Ovary (tissue), 9 donors: ENCODE results near the gene MAST3. TPM values are rescaled to one million over a fixed set of nuclear protein-coding genes. Genes with fewer than 3 reads are reported as not detected.

Source experiments
- DNase-seq, 5 donors: peaks; one replicate each; pipeline ENCODE4 v3.0.0-alpha.2; 2019 to 2020
- H3K27ac ChIP-seq, 2 donors: fragments of 200-600 bp; one replicate each; pipeline versions ENCODE4 v1.5.1 to v1.8.0; 2019 to 2022
- H3K27me3 ChIP-seq: fragments of 200-600 bp; one replicate; pipeline ENCODE4 v1.8.0; 2022
- H3K36me3 ChIP-seq: fragments of 200-600 bp; sonication (generic); one replicate; pipeline ENCODE4 v1.5.1; 2019
- H3K4me1 ChIP-seq: one replicate; pipeline ENCODE4 v1.8.1; 2013; ENCODE audit warnings: mild to moderate bottlenecking, moderate library complexity; ENCODE audit not compliant: insufficient read depth
- H3K4me3 ChIP-seq: fragments of 200-600 bp; sonication (generic); one replicate; pipeline ENCODE4 v1.5.1; 2017
- H3K9me3 ChIP-seq, 2 donors: fragments of 200-600 bp in 1 of 2; sonication (generic) in 1 of 2; one replicate each; pipeline versions ENCODE4 v1.5.1 to v1.8.1; 2013 to 2019; ENCODE audit warnings: mild to moderate bottlenecking in 1 of 2, moderate library complexity in 1 of 2
- EP300 ChIP-seq: sonication (generic); formaldehyde crosslinking; IDR thresholded peaks from one replicate; pipeline ENCODE4 v1.6.1; 2017; ENCODE audit warnings: antibody characterized with exemption
- POLR2A ChIP-seq: fragments of 450-650 bp; IDR thresholded peaks from one replicate; pipeline ENCODE4 v1.6.1; 2017; ENCODE audit warnings: antibody characterized with exemption, mild to moderate bottlenecking, moderate library complexity
- WGBS, 3 donors: extraction: QIAGEN DNeasy Blood & Tissue Kit in 1 of 3; methylation state at CpG; one replicate each; pipeline versions ENCODE4 v1.1.5 to v1.1.7; 2013 to 2017; 5-methylcytosine and 5-hydroxymethylcytosine counted together
- intact Hi-C, 4 donors: fragments of 100-400 bp; cut with DNase I; formaldehyde crosslinking; loops; one replicate each; pipeline versions ENCODE4 v1.11.0 to v1.15.1; 2022 to 2023
- polyA plus RNA-seq, 2 donors: library from polyadenylated mRNA; stranded (reverse); fragments of 200-250 nt in 1 of 2; fragments of 350-450 nt in 1 of 2; fragmentation: Illumina TruSeq in 1 of 2; extraction: RNeasy Lipid Tissue Mini Kit (QIAGEN cat#74804) in 1 of 2; gene quantifications; one replicate each; pipeline ENCODE4 v1.2.3, GENCODE V29; 2013 to 2014
- small RNA-seq: library from RNA; depleted of rRNA; stranded (forward); fragments of <200 nt; gene quantifications from one replicate; pipeline ENCODE3, GENCODE V24; 2016
- total RNA-seq, 7 donors: library from RNA; depleted of rRNA in 2 of 7; stranded (reverse); fragments of >200 nt in 2 of 7; fragmentation: NEBNext Ultra II Directional in 3 of 7; extraction: Animal tissue kit (Norgen Biotek cat#: 25700) in 3 of 7; gene quantifications; one replicate each; pipeline versions ENCODE4 v1.1.0 to v1.2.4, GENCODE V29; 2016 to 2023
- TF ChIP-seq, protein P1 (sequence below), 3 donors: fragments of 450-650 bp in 2 of 3; fragments of 200-600 bp in 1 of 3; IDR thresholded peaks; one replicate each; pipeline versions ENCODE4 v1.5.1 to v1.8.0; 2016 to 2022; ENCODE audit warnings: antibody characterized with exemption in 3 of 3, mild to moderate bottlenecking in 1 of 3
- donor health status: DM: no; HTN: no; CAD: no; lungs with moderate emphysema.
- donor health status: DM: no; HTN: no; CAD: no.
- donor health status: Bipolar disorder and iron deficiency.
- donor health status: DM: yes; HTN: yes; CAD: no.
- donor health status: DM: no; HTN: no; CAD: no.
- donor health status: DM: yes; HTN: yes; CAD: no.

Gene MAST3
- total and polyA plus RNA-seq, 9 donors, result 2.4 to 12.2 (median 9.9) TPM

DNA sequence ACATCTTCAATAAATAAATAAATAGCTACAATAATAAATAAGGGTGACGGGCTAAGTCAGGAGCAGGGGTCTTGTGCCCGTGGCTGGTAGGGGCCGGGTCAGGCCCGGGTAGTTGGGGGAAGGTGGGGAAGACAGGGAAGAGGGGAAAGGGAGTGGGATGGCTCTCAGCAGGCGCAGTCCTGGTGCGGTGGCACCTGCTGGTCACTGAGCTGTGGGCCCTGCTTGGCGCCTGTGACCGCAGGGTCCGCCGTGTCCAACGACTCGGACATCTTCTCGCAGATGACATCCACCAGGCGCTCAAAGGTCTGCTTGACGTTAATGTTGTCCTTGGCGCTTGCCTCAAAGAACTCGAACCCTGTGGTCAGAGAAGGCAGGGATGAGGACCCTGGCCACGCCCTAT, 99.7 kb downstream of the MAST3 start:
- no peak overlapping the region for H3K27ac ChIP-seq
- intact Hi-C loops, result loop anchor here in 2 of 4 donors (5.0 to 10.0 kb wide), 3 partner anchors 57 to 217 kb away; partner anchors contain the start of gene SSBP4 (in 1 of the 2)
- peaks cover 7% of the 10 kb centered on the region for H3K4me1 ChIP-seq
- H3K27me3 ChIP-seq, result no peaks in the 10 kb centered on the region
- no peak overlapping the region for H3K4me3 ChIP-seq
- TF ChIP-seq, protein P1, sequence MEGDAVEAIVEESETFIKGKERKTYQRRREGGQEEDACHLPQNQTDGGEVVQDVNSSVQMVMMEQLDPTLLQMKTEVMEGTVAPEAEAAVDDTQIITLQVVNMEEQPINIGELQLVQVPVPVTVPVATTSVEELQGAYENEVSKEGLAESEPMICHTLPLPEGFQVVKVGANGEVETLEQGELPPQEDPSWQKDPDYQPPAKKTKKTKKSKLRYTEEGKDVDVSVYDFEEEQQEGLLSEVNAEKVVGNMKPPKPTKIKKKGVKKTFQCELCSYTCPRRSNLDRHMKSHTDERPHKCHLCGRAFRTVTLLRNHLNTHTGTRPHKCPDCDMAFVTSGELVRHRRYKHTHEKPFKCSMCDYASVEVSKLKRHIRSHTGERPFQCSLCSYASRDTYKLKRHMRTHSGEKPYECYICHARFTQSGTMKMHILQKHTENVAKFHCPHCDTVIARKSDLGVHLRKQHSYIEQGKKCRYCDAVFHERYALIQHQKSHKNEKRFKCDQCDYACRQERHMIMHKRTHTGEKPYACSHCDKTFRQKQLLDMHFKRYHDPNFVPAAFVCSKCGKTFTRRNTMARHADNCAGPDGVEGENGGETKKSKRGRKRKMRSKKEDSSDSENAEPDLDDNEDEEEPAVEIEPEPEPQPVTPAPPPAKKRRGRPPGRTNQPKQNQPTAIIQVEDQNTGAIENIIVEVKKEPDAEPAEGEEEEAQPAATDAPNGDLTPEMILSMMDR (IDR thresholded peaks at IDR 0.05), result no peak
- TF ChIP-seq POLR2A (no peak), EP300 (no peak)
- no peak for DNase-seq
- H3K36me3 ChIP-seq, result no peaks in the 10 kb centered on the region
- no peaks in the 10 kb centered on the region for H3K9me3 ChIP-seq
- 86 to 88% (median 88%) methylated on average over 18 of the region's 18 CpGs for WGBS, 3 donors

DNA sequence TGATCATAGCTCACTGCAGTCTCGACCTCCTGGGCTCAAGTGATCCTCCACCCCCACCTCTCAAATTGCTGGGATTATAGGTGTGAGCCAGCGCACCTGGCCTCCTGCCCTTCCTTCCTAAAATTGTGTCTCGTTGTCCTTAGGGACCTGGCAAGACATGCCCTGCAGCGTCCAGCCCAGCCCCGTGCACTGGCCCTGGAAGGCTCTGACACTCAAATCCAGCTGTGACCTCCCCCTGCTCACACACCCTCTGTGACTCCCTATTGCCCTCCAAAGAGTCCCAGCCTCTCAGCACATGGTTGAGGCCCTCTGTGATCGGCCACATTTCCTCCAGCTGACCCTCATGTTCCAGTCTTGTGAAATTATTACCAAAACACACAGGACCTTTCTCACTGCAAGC, 100.4 kb downstream of the MAST3 start:
- Histone ChIP-seq H3K27me3 (no peaks in the 10 kb centered on the region), H3K27ac (no peak overlapping the region), H3K9me3 (no peaks in the 10 kb centered on the region), H3K4me3 (no peak overlapping the region), H3K4me1 (peaks cover 13% of the 10 kb centered on the region), H3K36me3 (no peaks in the 10 kb centered on the region)
- TF ChIP-seq, protein P1 (IDR thresholded peaks at IDR 0.05), result no peak
- TF ChIP-seq POLR2A, result no peak
- TF ChIP-seq EP300, result no peak
- no peak for DNase-seq
- WGBS, 3 donors, result 70 to 77% (median 75%) methylated on average over 6 of the region's 6 CpGs
- intact Hi-C loops, result loop anchor here in 2 of 4 donors (5.0 to 10.0 kb wide), 3 partner anchors 57 to 217 kb away; partner anchors contain the start of gene SSBP4 (in 1 of the 2)

DNA sequence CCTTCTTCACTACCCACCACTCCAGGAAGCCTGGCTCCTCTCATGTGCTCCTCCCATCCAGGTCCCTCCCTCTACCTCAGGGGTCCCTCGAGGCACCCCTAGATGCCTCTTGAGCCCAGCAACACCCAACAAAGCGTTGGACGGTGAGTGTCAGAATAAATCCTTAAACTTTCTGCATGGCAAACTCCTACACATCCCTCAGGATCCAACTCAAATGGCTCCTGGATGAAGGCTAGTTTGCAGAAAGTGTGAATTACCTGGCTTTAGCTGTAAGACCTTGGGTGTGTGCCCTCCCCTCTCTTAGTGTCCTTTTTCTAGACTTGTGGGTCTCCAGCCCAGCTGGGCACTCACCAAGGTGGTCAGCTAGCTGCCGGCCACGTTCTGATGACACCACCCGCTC, 100.8 kb downstream of the MAST3 start:
- peaks cover 18% of the 10 kb centered on the region for H3K4me1 ChIP-seq
- H3K36me3 ChIP-seq, result no peaks in the 10 kb centered on the region
- no peak overlapping the region for H3K27ac ChIP-seq
- whole genome bisulfite sequencing, 3 donors, result 82 to 90% (median 90%) methylated on average over 6 of the region's 6 CpGs
- H3K4me3 ChIP-seq, result no peak overlapping the region
- intact Hi-C loops, result loop anchor here in 2 of 4 donors (5.0 to 10.0 kb wide), 3 partner anchors 56 to 216 kb away; partner anchors contain the start of gene SSBP4 (in 1 of the 2)
- H3K9me3 ChIP-seq, result no peaks in the 10 kb centered on the region
- TF ChIP-seq, protein P1 (IDR thresholded peaks at IDR 0.05), result no peak
- no peak for TF ChIP-seq POLR2A
- TF ChIP-seq EP300, result no peak
- no peak for DNase-seq
- H3K27me3 ChIP-seq, result no peaks in the 10 kb centered on the region

Small RNAs within 50 kb of the gene (small RNA-seq; reads per million reads assigned to genes)
- not detected for gene IFI30

Other genes with a start within 250 kb of the MAST3 start
- gene JAK3, start 249.8 kb upstream of the MAST3 start, total RNA-seq, result 10 to 100 TPM in 6 of 7 donors, 1 to 10 TPM in 1; 7.5 to 35.5 (median 25.7) TPM
- gene JAK3, start 249.8 kb upstream of the MAST3 start, polyA plus RNA-seq, result 10 to 100 TPM in 1 of 2 donors, 1 to 10 TPM in 1; 6.6 to 12.7 TPM
- 1,000 to 10,000 TPM; 2,762 to 5,071 (median 3,195) TPM for gene RPL18A, start 237.9 kb upstream of the MAST3 start, total RNA-seq
- 1,000 to 10,000 TPM in 1 of 2 donors, 100 to 1,000 TPM in 1; 636 to 4,721 TPM for gene RPL18A, start 237.9 kb upstream of the MAST3 start, polyA plus RNA-seq
- gene SLC5A5, start 225.8 kb upstream of the MAST3 start, total RNA-seq, result under 1 TPM in 1 of 7 donors, not detected in 6; 0.07 TPM
- not detected for gene SLC5A5, start 225.8 kb upstream of the MAST3 start, polyA plus RNA-seq
- 10 to 100 TPM; 20.7 to 69.3 (median 50.4) TPM for gene CCDC124, start 164.8 kb upstream of the MAST3 start, total RNA-seq
- 10 to 100 TPM in 1 of 2 donors, 1 to 10 TPM in 1; 4.7 to 74.5 TPM for gene CCDC124, start 164.8 kb upstream of the MAST3 start, polyA plus RNA-seq
- 1 to 10 TPM in 4 of 7 donors, under 1 TPM in 2, not detected in 1; 0.33 to 5.9 (median 2.2) TPM for gene KCNN1, start 130.7 kb upstream of the MAST3 start, total RNA-seq
- 1 to 10 TPM in 1 of 2 donors, under 1 TPM in 1; 1.00 to 1.7 TPM for gene KCNN1, start 130.7 kb upstream of the MAST3 start, polyA plus RNA-seq
- 10 to 100 TPM in 5 of 7 donors, 1 to 10 TPM in 2; 6.8 to 22.8 (median 12.2) TPM for gene ARRDC2, start 89.6 kb upstream of the MAST3 start, total RNA-seq
- gene ARRDC2, start 89.6 kb upstream of the MAST3 start, polyA plus RNA-seq, result 10 to 100 TPM; 12.9 to 14.7 TPM
- gene IL12RB1, start 10.8 kb upstream of the MAST3 start, total RNA-seq, result under 1 TPM; 0.31 to 0.89 (median 0.57) TPM
- under 1 TPM; 0.22 to 0.70 TPM for gene IL12RB1, start 10.8 kb upstream of the MAST3 start, polyA plus RNA-seq
- gene PIK3R2, start 55.4 kb downstream of the MAST3 start, total RNA-seq, result 10 to 100 TPM; 16.5 to 63.2 (median 48.9) TPM
- 10 to 100 TPM; 12.8 to 13.6 TPM for gene PIK3R2, start 55.4 kb downstream of the MAST3 start, polyA plus RNA-seq
- 10 to 100 TPM; 10.1 to 70.9 (median 16.1) TPM for gene IFI30, start 76.0 kb downstream of the MAST3 start, total RNA-seq
- 10 to 100 TPM; 21.8 to 34.4 TPM for gene IFI30, start 76.0 kb downstream of the MAST3 start, polyA plus RNA-seq
- 10 to 100 TPM in 2 of 7 donors, 1 to 10 TPM in 5; 6.9 to 15.2 (median 8.6) TPM for gene MPV17L2, start 95.4 kb downstream of the MAST3 start, total RNA-seq
- 10 to 100 TPM in 1 of 2 donors, 1 to 10 TPM in 1; 3.5 to 12.0 TPM for gene MPV17L2, start 95.4 kb downstream of the MAST3 start, polyA plus RNA-seq
- 10 to 100 TPM in 2 of 7 donors, 1 to 10 TPM in 5; 1.9 to 32.9 (median 9.0) TPM for gene RAB3A, start 106.3 kb downstream of the MAST3 start, total RNA-seq
- 1 to 10 TPM; 5.5 to 7.9 TPM for gene RAB3A, start 106.3 kb downstream of the MAST3 start, polyA plus RNA-seq
- gene PDE4C, start 128.7 kb downstream of the MAST3 start, total RNA-seq, result 1 to 10 TPM in 4 of 7 donors, under 1 TPM in 2, not detected in 1; 0.57 to 1.7 (median 1.1) TPM
- under 1 TPM; 0.50 to 0.67 TPM for gene PDE4C, start 128.7 kb downstream of the MAST3 start, polyA plus RNA-seq
- gene IQCN, start 176.7 kb downstream of the MAST3 start, total RNA-seq, result 10 to 100 TPM in 5 of 7 donors, 1 to 10 TPM in 2; 6.0 to 18.4 (median 11.7) TPM
- 1 to 10 TPM; 2.5 to 9.3 TPM for gene IQCN, start 176.7 kb downstream of the MAST3 start, polyA plus RNA-seq
- gene JUND, start 183.8 kb downstream of the MAST3 start, total RNA-seq, result 1,000 to 10,000 TPM in 2 of 7 donors, 100 to 1,000 TPM in 5; 163 to 1,260 (median 581) TPM
- gene JUND, start 183.8 kb downstream of the MAST3 start, polyA plus RNA-seq, result 100 to 1,000 TPM in 1 of 2 donors, 10 to 100 TPM in 1; 95.2 to 301 TPM
- gene LSM4, start 225.3 kb downstream of the MAST3 start, total RNA-seq, result 100 to 1,000 TPM in 1 of 7 donors, 10 to 100 TPM in 6; 45.0 to 121 (median 77.3) TPM
- gene LSM4, start 225.3 kb downstream of the MAST3 start, polyA plus RNA-seq, result 10 to 100 TPM; 38.3 to 66.0 TPM
- gene PGPEP1, start 242.8 kb downstream of the MAST3 start, total RNA-seq, result 10 to 100 TPM in 6 of 7 donors, 1 to 10 TPM in 1; 9.3 to 64.5 (median 50.3) TPM
- 10 to 100 TPM; 13.8 to 16.9 TPM for gene PGPEP1, start 242.8 kb downstream of the MAST3 start, polyA plus RNA-seq